Amniotic epithelial cell (primary cell): ENCODE measurements around the gene ADIPOQ.
"Not testable (repeated sequence)": the region's sequence is repeated elsewhere in the genome, so short reads cannot be mapped to it uniquely, and the experiment has no call there.

Experiments
- DNase-seq: peaks from one replicate; pipeline ENCODE4 v3.0.0-alpha.2; 2010; ENCODE audit warnings: low read depth

ADIPOQ gene

DNA sequence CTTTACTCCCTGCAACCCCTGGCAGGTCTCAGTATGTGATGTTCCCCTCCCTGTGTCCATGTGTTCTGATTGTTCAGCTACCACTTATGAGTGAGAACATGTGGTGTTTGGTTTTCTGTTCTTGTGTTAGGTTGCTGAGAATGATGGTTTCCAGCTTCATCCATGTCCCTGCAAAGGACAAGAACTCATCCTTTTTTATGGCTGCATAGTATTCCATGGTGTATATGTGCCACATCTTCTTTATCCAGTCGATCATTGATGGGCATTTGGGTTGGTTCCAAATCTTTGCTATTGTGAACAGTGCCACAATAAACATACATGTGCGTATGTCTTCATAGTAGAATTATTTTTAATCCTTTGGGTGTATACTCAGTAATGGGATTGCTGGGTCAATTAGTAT, 61.2 kb downstream of the ADIPOQ start:
- DNase-seq, result not testable (repeated sequence)

DNA sequence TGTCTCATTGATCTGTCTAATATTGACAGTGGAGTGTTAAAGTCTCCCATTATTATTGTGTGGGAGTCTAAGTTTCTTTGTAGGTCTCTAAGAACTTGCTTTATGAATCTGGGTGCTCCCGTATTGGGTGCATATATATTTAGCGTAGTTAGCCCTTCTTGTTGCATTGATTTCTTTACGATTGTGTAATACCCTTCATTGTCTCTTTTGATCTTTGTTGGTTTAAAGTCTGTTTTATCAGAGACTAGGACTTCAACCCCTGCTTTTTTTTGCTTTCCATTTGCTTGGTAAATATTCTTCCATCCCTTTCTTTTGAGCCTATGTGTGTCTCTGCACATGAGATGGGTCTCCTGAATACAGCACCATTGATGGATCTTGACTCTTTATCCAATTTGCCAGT, 64.6 kb downstream of the ADIPOQ start:
- DNase-seq, result not testable (repeated sequence)
